Stimulated activated CD4-positive, alpha-beta T cell treated with anti-CD3 and anti-CD28 coated beads, Interleukin-15, amount 100 ng/mL, for 1 hour (primary cell): ENCODE measurements around the gene EPM2A.
A peak's percentile ranks its signal among the peaks of the same experiment; 100 is the strongest.

Experiments
- DNase-seq, 2 donors: peaks; one replicate each; pipeline ENCODE4 v3.0.0-alpha.2; 2020; ENCODE audit warnings: low read depth in 1 of 2, low spot score in 1 of 2

The EPM2A gene

GRCh38 chr6:145681965-145682364 is 53.4 kb downstream of the EPM2A start:
- DNase-seq = no peak

DNA sequence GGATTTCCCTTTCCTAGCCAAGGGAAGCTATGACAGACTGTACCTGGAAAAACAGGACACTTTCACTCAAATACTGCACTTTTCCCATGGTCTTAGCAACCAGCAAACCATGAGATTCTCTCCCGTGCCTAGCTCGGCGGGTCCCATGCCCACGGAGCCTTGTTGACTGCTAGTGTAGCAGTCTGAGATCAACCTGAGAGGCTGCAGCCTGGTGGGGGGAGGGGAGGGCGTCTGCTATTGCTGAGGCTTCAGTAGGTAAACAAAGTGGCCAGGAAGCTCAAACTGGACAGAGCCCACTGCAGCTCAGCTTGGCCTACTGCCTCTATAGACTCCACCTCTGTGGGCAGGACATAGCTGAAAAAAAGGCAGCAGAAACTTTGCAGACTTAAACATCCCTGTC is 61.8 kb downstream of the EPM2A start:
- DNase-seq = no peak

DNA sequence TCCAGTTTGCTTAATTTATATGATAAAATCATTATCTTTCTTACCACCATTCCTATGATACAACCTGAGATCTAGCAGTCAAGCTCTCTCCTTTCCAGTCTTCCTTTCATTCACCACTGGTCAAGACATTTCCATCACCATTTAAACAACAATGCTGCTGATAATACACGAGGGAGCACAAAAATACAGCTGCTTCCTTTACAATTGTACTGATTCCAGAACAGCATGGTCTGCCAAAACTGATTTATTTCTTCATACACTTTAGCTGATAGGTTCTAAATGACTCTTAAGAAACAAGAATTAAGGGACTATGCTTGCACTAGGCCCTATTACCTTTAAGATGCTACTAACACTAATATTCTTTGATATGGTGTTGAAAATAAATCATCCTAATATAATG is 65.0 kb downstream of the EPM2A start:
- no peak for DNase-seq

DNA sequence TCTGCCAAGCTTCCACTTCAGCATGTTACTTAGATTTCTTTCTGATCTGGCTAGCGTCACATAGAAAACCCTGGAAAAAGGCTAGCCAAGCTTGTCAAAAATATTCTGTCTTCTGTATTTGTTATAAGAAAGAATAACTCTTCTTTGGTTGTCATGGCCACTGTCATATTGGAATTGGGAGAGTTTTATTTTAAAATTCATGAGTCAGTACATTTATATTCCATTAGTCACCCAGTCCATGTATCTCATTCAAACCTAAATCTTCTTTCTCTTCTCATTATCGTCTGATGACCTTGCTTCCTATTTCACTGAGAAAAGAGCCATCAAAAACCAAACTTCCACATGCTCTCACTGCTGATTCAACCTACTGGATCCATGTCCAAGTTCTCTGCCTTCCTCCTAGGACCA is 65.7 kb downstream of the EPM2A start:
- no peak for DNase-seq

- no peak for DNase-seq
Observed at GRCh38 chr6:145668844-145669243, 66.5 kb downstream of the EPM2A start.

DNA sequence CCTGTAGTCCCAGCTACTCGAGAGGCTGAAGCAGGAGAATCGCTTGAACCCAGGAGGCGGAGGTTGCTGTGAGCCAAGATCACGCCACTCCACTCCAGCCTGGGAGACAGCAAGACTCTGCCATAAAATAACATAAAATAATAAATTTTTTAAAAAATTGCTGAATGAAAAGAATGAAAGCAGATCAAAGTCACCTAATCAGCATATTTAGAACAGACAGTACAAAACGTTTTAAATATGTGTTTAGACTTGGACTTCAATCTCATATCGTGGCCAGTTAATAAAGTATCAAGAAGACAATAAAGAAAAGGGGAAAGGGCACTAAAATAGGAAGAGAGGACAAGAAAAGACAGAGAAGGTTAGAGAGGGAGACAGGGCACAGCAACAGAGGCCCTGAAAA is 74.6 kb downstream of the EPM2A start:
- no peak for DNase-seq

DNA sequence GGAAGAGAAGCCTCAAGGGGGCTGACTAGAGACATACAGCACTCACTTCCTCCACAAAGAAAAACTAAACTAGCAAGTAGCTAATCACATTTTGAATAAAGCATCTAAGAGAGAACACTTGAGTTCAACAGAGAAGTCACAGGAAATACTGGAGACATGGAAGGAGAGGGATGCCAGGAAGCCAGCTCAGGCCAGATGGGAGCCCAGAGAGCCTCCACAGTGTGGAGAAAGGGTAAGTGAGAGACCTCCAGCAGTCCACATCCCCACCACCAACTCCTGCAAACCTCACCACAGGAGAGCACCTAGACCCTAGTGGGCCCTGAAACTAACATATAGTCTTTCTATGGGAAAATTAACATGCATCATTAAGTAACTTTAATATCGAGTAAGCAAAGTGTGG is 79.2 kb downstream of the EPM2A start:
- no peak for DNase-seq

- DNase-seq = no peak
Observed at GRCh38 chr6:145652572-145652971, 82.7 kb downstream of the EPM2A start.

DNA sequence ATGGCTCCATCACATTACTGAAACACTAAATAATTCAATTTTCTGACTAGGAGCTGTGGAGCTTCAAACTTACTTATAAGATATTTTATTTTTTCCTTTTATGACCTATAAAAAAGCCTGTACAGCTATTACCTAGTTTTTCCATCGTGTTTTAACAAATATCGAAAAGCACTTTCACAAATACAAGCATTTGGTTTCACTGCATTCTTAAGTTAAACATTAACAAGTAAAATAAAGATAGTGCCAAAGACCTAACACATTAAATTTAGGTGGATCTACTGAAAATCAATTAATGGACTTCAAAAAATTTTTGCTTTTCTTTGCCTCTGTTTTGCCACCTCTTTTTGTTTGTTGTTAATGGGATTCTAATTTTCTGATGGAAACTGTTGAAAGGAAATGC is 83.3 kb downstream of the EPM2A start:
- no peak for DNase-seq

DNA sequence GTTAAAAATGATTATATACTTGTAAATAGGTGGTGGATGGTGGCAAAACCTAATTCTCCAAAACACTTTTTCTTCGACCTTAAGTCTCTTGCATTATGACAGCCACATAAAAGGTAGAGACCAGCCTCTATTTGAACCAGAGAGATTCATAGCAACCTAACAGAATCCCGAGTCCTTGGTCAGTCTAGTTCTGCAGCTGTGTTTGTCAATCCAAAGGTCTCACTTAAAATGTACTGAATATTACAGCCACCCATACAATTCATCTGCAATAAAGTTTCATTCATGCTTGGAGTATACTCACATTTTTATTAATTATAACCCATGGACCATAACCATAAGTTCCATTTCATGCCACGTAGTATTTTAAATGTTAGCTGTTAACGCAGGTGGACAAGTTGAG is 87.2 kb downstream of the EPM2A start:
- DNase-seq = no peak

- no peak for DNase-seq
Observed at GRCh38 chr6:145647602-145648001, 87.7 kb downstream of the EPM2A start.

DNA sequence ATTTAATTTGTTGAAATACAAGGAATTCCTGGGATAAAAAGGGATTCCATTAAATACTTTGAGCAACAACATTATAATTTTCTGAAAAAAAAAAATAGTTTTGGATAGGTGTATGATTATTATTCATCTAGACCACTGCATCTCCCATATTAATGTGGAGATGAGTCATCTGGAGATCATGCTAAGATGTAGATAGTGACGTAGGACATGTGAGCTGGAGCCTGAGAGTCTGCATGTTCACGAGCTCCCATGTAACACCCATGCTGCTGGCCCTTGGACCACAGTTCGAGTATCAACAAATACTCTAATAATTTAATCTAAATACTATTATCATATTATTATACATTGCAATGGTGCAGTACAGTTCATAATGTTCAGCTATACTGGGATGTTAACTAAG is 91.6 kb downstream of the EPM2A start:
- no peak for DNase-seq

DNA sequence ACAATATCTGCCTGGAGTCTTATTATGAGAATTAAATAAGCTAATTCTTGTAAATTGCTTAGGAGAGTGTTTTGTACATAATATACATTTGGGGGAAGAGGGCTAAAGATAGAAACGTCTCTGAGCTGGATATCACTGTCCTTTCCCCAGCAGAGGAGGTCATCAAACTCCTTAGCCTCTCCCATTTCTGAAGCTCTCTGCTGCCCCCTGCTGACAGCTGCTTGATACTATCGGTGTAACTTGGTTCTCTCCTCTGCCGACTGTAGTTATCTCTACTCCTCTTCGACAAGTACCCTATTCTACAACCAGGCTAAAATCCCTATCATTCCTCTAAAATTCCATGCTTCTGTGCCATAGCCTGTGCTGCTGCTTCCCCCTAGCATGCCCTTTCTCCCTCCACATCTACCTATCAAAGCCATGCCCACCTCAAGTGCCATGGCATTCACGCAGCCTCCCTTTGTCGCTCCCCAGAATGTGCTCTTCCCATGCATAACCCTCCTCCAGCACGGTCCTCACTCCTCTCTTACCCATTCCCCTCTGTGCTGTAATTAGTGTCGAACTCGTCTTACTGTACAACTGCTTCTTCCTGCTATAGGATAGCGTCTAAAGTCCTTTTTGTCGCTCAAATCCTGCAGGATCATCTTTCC is 101.2 kb downstream of the EPM2A start:
- DNase-seq = peak; percentile 31 to 70

GRCh38 chr6:145632971-145633370 is 102.3 kb downstream of the EPM2A start:
- DNase-seq = no peak

DNA sequence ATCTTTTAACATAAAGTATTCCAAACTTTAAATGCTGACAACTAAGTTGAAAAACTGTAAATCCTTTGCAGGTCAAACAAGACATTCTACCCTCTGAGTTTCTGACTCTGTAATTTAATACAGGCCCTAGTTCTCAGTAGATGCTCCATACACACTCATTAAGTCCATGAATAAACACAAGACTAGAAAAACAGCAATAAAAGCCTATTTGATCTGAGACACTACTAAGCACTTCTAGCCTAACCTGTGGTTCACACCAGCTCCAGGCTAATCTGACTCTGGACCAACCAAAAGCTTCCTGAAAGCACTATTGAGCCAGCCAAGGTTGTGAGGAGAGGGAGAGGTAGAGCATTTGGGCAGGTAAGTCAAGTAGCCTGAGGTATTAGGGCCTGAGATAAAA is 103.9 kb downstream of the EPM2A start:
- no peak for DNase-seq

- DNase-seq = no peak
Observed at GRCh38 chr6:145630598-145630997, 104.7 kb downstream of the EPM2A start.

- no peak for DNase-seq
Observed at GRCh38 chr6:145629478-145629877, 105.8 kb downstream of the EPM2A start.

DNA sequence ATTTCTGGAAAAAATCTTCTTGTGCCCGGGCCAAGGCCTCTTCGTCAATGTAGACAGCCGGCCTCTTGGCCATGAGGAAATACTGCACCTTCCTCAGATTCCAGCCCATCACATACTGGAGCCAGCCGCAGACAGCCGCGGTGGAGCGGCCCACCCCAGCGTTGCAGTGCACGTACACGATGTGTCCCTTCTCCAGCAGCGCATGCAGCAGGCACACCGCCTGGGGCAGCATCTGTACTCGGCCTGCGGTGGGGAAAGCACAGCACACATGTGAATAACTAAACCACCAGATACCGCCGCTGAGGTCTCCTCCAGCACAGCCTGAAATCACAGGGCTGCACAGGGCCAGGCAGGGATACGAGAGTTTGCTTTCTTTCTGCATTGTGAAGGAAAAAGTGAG is 107.9 kb downstream of the EPM2A start:
- no peak for DNase-seq

GRCh38 chr6:145626857-145627256 is 108.5 kb downstream of the EPM2A start:
- DNase-seq = no peak

DNA sequence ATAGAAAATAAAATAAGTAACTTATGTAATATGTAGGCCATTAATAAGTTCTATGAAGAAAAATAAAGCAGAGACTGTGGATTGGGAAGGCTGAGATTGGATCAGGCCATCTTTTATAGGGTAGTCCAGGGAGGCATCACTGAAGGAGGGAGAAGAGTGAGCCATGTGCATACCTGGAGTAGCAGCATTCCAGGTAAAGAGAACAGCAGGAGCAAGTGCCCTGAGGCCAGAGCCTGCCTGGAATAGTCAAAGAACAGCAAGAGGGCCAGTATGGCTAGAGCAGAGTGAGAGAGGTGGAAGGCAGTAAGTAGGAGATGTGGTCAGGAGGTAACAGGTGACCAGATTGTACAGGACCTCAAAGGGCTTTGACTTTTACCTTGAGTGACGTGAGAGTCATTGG is 112.1 kb downstream of the EPM2A start:
- no peak for DNase-seq

- no peak for DNase-seq
Observed at GRCh38 chr6:145621776-145622175, 113.5 kb downstream of the EPM2A start.

DNA sequence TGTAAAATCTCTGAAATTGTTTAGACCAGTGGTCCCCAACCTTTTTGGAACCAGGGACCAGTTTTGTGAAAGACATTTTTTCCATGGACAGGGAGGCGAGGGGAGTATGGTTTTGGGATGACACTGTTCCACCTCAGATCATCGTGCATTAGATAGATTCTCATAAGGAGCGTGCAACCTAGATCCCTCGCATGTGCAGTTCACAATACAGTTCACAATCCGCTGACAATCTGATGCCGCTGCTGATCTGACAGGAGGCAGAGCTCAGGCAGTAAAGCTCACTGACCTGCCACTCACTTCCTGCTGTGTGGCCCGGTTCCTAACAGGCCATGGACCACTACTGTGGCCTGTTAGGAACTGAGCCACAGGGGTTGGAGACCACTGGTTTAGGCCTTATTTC is 115.2 kb downstream of the EPM2A start:
- DNase-seq = no peak

GRCh38 chr6:145609521-145609920 is 125.8 kb downstream of the EPM2A start:
- DNase-seq = no peak

- no peak for DNase-seq
Observed at GRCh38 chr6:145608850-145609249, 126.5 kb downstream of the EPM2A start.
